Measurements from ENCODE around the gene CMTM2. TPM values are rescaled to one million over a fixed set of nuclear protein-coding genes. Genes with fewer than 3 reads are reported as not detected.
A peak's percentile ranks its signal among the peaks of the same experiment; 100 is the strongest.

CMTM2 gene
- total RNA-seq, 1 donor from 2014 or later: 0.41 TPM

GRCh38 chr16:66614161-66614802 lies 35.0 kb downstream of the CMTM2 start:
- no peaks in the 10 kb centered on the region for H3K9me3 Mint-ChIP-seq
- H3K27me3 Mint-ChIP-seq: no peaks in the 10 kb centered on the region
- H3K4me1 Mint-ChIP-seq (ENCODE audit: unreplicated experiment): peaks cover 20% of the 10 kb centered on the region
- no peak overlapping the region for H3K27ac Mint-ChIP-seq
- no peak overlapping the region for H3K4me3 Mint-ChIP-seq
- DNase-seq (ENCODE audit: extremely low spot score, unreplicated experiment): no peak
- TF ChIP-seq, protein P1, sequence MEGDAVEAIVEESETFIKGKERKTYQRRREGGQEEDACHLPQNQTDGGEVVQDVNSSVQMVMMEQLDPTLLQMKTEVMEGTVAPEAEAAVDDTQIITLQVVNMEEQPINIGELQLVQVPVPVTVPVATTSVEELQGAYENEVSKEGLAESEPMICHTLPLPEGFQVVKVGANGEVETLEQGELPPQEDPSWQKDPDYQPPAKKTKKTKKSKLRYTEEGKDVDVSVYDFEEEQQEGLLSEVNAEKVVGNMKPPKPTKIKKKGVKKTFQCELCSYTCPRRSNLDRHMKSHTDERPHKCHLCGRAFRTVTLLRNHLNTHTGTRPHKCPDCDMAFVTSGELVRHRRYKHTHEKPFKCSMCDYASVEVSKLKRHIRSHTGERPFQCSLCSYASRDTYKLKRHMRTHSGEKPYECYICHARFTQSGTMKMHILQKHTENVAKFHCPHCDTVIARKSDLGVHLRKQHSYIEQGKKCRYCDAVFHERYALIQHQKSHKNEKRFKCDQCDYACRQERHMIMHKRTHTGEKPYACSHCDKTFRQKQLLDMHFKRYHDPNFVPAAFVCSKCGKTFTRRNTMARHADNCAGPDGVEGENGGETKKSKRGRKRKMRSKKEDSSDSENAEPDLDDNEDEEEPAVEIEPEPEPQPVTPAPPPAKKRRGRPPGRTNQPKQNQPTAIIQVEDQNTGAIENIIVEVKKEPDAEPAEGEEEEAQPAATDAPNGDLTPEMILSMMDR (conservative IDR thresholded peaks at IDR 0.05): no peak
- H3K36me3 Mint-ChIP-seq: peaks cover 4% of the 10 kb centered on the region

DNA sequence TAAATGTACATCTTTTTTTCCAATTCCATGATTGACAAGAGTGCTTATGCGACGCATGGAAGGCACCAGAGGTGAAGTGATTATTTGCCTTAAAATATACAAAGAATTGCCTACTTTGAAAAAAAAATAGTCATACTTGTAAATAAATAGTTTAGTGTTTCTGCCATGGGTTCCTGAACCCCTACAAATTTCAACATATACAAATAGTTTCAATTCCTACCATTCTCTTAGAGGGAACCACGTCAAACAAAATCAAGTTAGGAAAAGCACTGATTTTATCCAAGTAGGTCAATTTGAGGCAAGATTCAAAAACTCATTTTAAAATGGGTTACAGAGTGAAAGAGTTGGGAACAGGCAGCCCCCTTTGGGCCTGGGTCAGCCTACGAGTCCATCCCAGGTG lies 36.9 kb downstream of the CMTM2 start:
- Mint-ChIP-seq H3K9me3 (no peaks in the 10 kb centered on the region), H3K36me3 (peaks cover 4% of the 10 kb centered on the region), H3K27ac (no peak overlapping the region), H3K4me3 (no peak overlapping the region), H3K27me3 (no peaks in the 10 kb centered on the region), H3K4me1 (ENCODE audit: unreplicated experiment) (peaks cover 32% of the 10 kb centered on the region)
- TF ChIP-seq, protein P1 (conservative IDR thresholded peaks at IDR 0.05): no peak
- DNase-seq (ENCODE audit: extremely low spot score, unreplicated experiment): no peak

- H3K27ac Mint-ChIP-seq: no peak overlapping the region
- H3K4me3 Mint-ChIP-seq: no peak overlapping the region
- DNase-seq (ENCODE audit: extremely low spot score, unreplicated experiment): no peak
- H3K4me1 Mint-ChIP-seq (ENCODE audit: unreplicated experiment): peaks cover 32% of the 10 kb centered on the region
- TF ChIP-seq, protein P1 (conservative IDR thresholded peaks at IDR 0.05): no peak
- no peaks in the 10 kb centered on the region for H3K9me3 Mint-ChIP-seq
- no peaks in the 10 kb centered on the region for H3K27me3 Mint-ChIP-seq
- peaks cover under 1% of the 10 kb centered on the region for H3K36me3 Mint-ChIP-seq
These were observed 37.3 kb downstream of the CMTM2 start for GRCh38 chr16:66616592-66616991.

- Mint-ChIP-seq H3K4me1 (ENCODE audit: unreplicated experiment) (peaks cover 32% of the 10 kb centered on the region), H3K9me3 (no peaks in the 10 kb centered on the region), H3K36me3 (no peaks in the 10 kb centered on the region), H3K4me3 (no peak overlapping the region), H3K27ac (no peak overlapping the region), H3K27me3 (no peaks in the 10 kb centered on the region)
- DNase-seq (ENCODE audit: extremely low spot score, unreplicated experiment): no peak
- TF ChIP-seq, protein P1 (conservative IDR thresholded peaks at IDR 0.05): no peak
These were observed 37.8 kb downstream of the CMTM2 start for GRCh38 chr16:66617010-66617434.

- H3K27ac Mint-ChIP-seq: peak overlapping the region; percentile 34
- no peaks in the 10 kb centered on the region for H3K9me3 Mint-ChIP-seq
- no peak for DNase-seq (ENCODE audit: extremely low spot score, unreplicated experiment)
- H3K4me1 Mint-ChIP-seq (ENCODE audit: unreplicated experiment): peaks cover 39% of the 10 kb centered on the region
- H3K27me3 Mint-ChIP-seq: no peaks in the 10 kb centered on the region
- TF ChIP-seq, protein P1 (conservative IDR thresholded peaks at IDR 0.05): no peak
- H3K36me3 Mint-ChIP-seq: peaks cover 6% of the 10 kb centered on the region
- no peak overlapping the region for H3K4me3 Mint-ChIP-seq
These were observed 38.5 kb downstream of the CMTM2 start for GRCh38 chr16:66617728-66618127.
